Heart left ventricle (tissue), 13 donors: ENCODE data around the gene DGKA.

Experiments used
- POLR2A ChIP-seq, 2 donors: fragments of 450-650 bp; IDR thresholded peaks; one replicate each; pipeline ENCODE4 v1.6.1; 2017; ENCODE audit warnings: antibody characterized with exemption in 2 of 2, mild to moderate bottlenecking in 2 of 2, moderate library complexity in 2 of 2
- TF ChIP-seq, protein P1 (sequence below), 12 donors: fragments of 200-600 bp; sonication (generic) in 4 of 12; IDR thresholded peaks; one replicate each; pipeline versions ENCODE4 v1.5.0 to v1.8.0; 2018 to 2022; ENCODE audit warnings: antibody characterized with exemption in 12 of 12, mild to moderate bottlenecking in 5 of 12
- donor health status: ischemic (EF 13 %, LVEDD 7.1; RV severe dilation, severe dysfunction).
- donor health status: DM: no; HTN: yes; CAD: no.
- donor health status: DM: no; HTN: no; CAD: no.
- donor health status: ischemic (EF 25% LVEDD 6.9; RV normal size, moderate dysfunction).
- donor health status: ischemic (EF 25% LVEDD 5.7; RV mildly dilated, moderate dysfunction).
- donor health status: ischemic (EF 35%, LVEDD 5.7; RV mildly dilated, moderate dysfunction).
- donor health status: nonischemic (EF 11% LVEDD 7.7; RV severe dilation, severe dysfunction).
- donor health status: DM: yes; HTN: yes; CAD: no.
- donor health status: PGD.
- donor health status: ischemic (EF 29% LVEDD 5.4; RV normal size, mild dysfunction).
- donor health status: nonischemic (EF 23%, LVEDD 6.1; RV moderate dilation, normal function).

DNA sequence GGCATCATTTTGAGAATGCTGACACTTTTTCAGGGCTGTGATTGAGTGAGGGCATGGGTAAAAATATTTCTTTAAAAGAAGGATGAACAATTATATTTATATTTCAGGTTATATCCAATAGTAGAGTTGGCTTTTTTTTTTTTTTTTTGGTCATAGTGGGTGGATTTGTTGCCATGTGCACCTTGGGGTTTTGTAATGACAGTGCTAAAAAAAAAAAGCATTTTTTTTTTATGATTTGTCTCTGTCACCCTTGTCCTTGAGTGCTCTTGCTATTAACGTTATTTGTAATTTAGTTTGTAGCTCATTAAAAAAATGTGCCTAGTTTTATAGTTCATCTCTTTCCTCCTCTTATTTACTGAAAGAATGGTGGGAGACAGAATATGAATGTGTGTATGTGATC lies 41.5 kb downstream of the DGKA start:
- TF ChIP-seq, protein P1, sequence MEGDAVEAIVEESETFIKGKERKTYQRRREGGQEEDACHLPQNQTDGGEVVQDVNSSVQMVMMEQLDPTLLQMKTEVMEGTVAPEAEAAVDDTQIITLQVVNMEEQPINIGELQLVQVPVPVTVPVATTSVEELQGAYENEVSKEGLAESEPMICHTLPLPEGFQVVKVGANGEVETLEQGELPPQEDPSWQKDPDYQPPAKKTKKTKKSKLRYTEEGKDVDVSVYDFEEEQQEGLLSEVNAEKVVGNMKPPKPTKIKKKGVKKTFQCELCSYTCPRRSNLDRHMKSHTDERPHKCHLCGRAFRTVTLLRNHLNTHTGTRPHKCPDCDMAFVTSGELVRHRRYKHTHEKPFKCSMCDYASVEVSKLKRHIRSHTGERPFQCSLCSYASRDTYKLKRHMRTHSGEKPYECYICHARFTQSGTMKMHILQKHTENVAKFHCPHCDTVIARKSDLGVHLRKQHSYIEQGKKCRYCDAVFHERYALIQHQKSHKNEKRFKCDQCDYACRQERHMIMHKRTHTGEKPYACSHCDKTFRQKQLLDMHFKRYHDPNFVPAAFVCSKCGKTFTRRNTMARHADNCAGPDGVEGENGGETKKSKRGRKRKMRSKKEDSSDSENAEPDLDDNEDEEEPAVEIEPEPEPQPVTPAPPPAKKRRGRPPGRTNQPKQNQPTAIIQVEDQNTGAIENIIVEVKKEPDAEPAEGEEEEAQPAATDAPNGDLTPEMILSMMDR (IDR thresholded peaks at IDR 0.05) = no peak
- no peak for TF ChIP-seq POLR2A (IDR thresholded peaks at IDR 0.05)
